GM12874 (cell line): ENCODE measurements around the gene CCDC90B.
A peak's percentile ranks its signal among the peaks of the same experiment; 100 is the strongest.

Experiments used
- CTCF ChIP-seq: IDR thresholded peaks from 2 replicates; pipeline ENCODE4 v1.5.1; 2011; ENCODE audit warnings: low read depth, mild to moderate bottlenecking, control low read depth, low read length, moderate library complexity; ENCODE audit not compliant: insufficient read depth

CCDC90B gene

GRCh38 chr11:83256602-83257340 lies 29.4 kb downstream of the CCDC90B start:
- TF ChIP-seq CTCF, result no peak

- TF ChIP-seq CTCF, result no peak
Measured at GRCh38 chr11:83255366-83255765, 30.8 kb downstream of the CCDC90B start.

- no peak for TF ChIP-seq CTCF
Measured at GRCh38 chr11:83252941-83253340, 33.2 kb downstream of the CCDC90B start.

- no peak for TF ChIP-seq CTCF
Measured at GRCh38 chr11:83252266-83252665, 33.9 kb downstream of the CCDC90B start.

- peak; percentile 41; the same call in 1 of the 2 replicates for TF ChIP-seq CTCF
Measured at GRCh38 chr11:83249972-83250593, 36.1 kb downstream of the CCDC90B start.

- no peak for TF ChIP-seq CTCF
Measured at GRCh38 chr11:83249445-83249844, 36.7 kb downstream of the CCDC90B start.

- peak; percentile 49; the same call in 1 of the 2 replicates for TF ChIP-seq CTCF
Measured at GRCh38 chr11:83241291-83241946, 44.7 kb downstream of the CCDC90B start.
